SK-N-SH (cell line): ENCODE results near the gene PRRG4. TPM values are rescaled to one million over a fixed set of nuclear protein-coding genes. Genes with fewer than 3 reads are reported as not detected.

Source experiments
- CTCF ChIA-PET: fragments of 300-600, 350-600 bp; formaldehyde crosslinking; extraction: SDS; loops from one replicate; lab custom pipeline; 2021; lab: Yijun Ruan, JAX
- POLR2A ChIA-PET: fragments of 350-600 bp; sonication (Branson Sonifier 250); formaldehyde crosslinking; extraction: SDS; loops from one replicate; lab custom pipeline; 2020; ENCODE audit warnings: antibody characterized with exemption, inconsistent platforms; lab: Yijun Ruan, JAX
- DNase-seq: peaks from one replicate; pipeline ENCODE4 v3.0.0; 2012
- H2AFZ ChIP-seq: fragments of 200-600 bp; sonication (generic); 2 replicates; pipeline ENCODE4 v1.8.1; 2016; ENCODE audit warnings: antibody characterized with exemption, mild to moderate bottlenecking, low read depth
- H3F3A ChIP-seq: fragments of 200-600 bp; sonication (generic); replicated peaks from 2 replicates; pipeline ENCODE3; 2016; ENCODE audit warnings: antibody characterized with exemption, mild to moderate bottlenecking; ENCODE audit not compliant: insufficient read depth
- H3K27ac ChIP-seq, 2 experiments: fragments of 200-500 bp in 1 of 2; fragments of 200-600 bp in 1 of 2; sonication (Bioruptor generic) in 1 of 2; sonication (generic), shearing (Covaris generic) in 1 of 2; 2 replicates each; pipeline versions ENCODE4 v1.5.1 to v1.6.1; 2014 to 2016; ENCODE audit warnings: low read depth in 2 of 2, inconsistent platforms in 1 of 2, low read length in 1 of 2, mild to moderate bottlenecking in 1 of 2, mixed read lengths in 1 of 2
- H3K27me3 ChIP-seq: fragments of 200-600 bp; sonication (generic), shearing (Covaris generic); 2 replicates; pipeline ENCODE4 v1.6.1; 2016; ENCODE audit warnings: mixed run types; ENCODE audit not compliant: insufficient read depth
- H3K36me3 ChIP-seq, 2 experiments: fragments of 200-500 bp in 1 of 2; fragments of 200-600 bp in 1 of 2; sonication (Bioruptor generic) in 1 of 2; sonication (generic) in 1 of 2; replicated peaks in 1 of 2; 2 replicates each; pipeline versions ENCODE3 to v1.5.1; 2014 to 2016; ENCODE audit warnings: low read length in 1 of 2, mild to moderate bottlenecking in 1 of 2; ENCODE audit not compliant: insufficient read depth in 2 of 2, control insufficient read depth in 1 of 2
- H3K4me1 ChIP-seq, 2 experiments: fragments of 200-500 bp in 1 of 2; fragments of 200-600 bp in 1 of 2; sonication (Bioruptor generic) in 1 of 2; sonication (generic), shearing (Covaris generic) in 1 of 2; 2 replicates each; pipeline versions ENCODE4 v1.5.1 to v1.6.1; 2014 to 2016; ENCODE audit warnings: low read depth in 1 of 2, low read length in 1 of 2, mixed run types in 1 of 2; ENCODE audit not compliant: insufficient read depth in 2 of 2, control insufficient read depth in 1 of 2
- H3K4me2 ChIP-seq: fragments of 200-600 bp; sonication (generic), shearing (Covaris generic); 2 replicates; pipeline ENCODE4 v1.6.1; 2017; ENCODE audit warnings: mixed run types
- H3K4me3 ChIP-seq, 2 experiments: fragments of 200-500 bp in 1 of 2; fragments of 200-600 bp in 1 of 2; sonication (Bioruptor generic) in 1 of 2; sonication (generic), shearing (Covaris generic) in 1 of 2; 2 replicates each; pipeline versions ENCODE4 v1.5.1 to v1.8.1; 2014 to 2016; ENCODE audit warnings: low read depth in 2 of 2, inconsistent platforms in 1 of 2, low read length in 1 of 2, mild to moderate bottlenecking in 1 of 2, mixed read lengths in 1 of 2, moderate library complexity in 1 of 2
- H3K79me2 ChIP-seq: fragments of 200-600 bp; sonication (generic); 2 replicates; pipeline ENCODE4 v1.8.1; 2017; ENCODE audit warnings: mild to moderate bottlenecking; ENCODE audit not compliant: insufficient read depth
- H3K9ac ChIP-seq: fragments of 200-600 bp; sonication (generic); 2 replicates; pipeline ENCODE4 v1.6.1; 2017; ENCODE audit warnings: mixed run types
- H3K9me2 ChIP-seq: fragments of 200-600 bp; sonication (generic); 2 replicates; pipeline ENCODE4 v1.6.1; 2017; ENCODE audit warnings: mixed run types
- H3K9me3 ChIP-seq: fragments of 200-600 bp; sonication (generic); 2 replicates; pipeline ENCODE4 v1.6.1; 2017; ENCODE audit warnings: mixed run types, mild to moderate bottlenecking, moderate library complexity
- H4K20me1 ChIP-seq: fragments of 200-600 bp; sonication (generic); 2 replicates; pipeline ENCODE4 v1.6.1; 2017; ENCODE audit warnings: mild to moderate bottlenecking, mixed run types; ENCODE audit not compliant: insufficient read depth
- JUND ChIP-seq: IDR thresholded peaks from 2 replicates; pipeline ENCODE4 v1.4.0; 2012
- NFIC ChIP-seq: IDR thresholded peaks from 2 replicates; pipeline ENCODE4 v1.4.0; 2012; ENCODE audit warnings: borderline replicate concordance
- SMC3 ChIP-seq: IDR thresholded peaks from 2 replicates; pipeline ENCODE4 v1.6.1; 2012; ENCODE audit warnings: low read depth, low read length, improper control_type of control experiment
- WGBS: methylation state at CpG from one replicate; pipeline ENCODE4 v1.1.6; 2017; ENCODE audit warnings: low lambda C conversion rate; 5-methylcytosine and 5-hydroxymethylcytosine counted together
- polyA plus RNA-seq, 3 experiments: library from polyadenylated mRNA; depleted of rRNA; stranded (reverse); fragments of >200 nt; gene quantifications; 2 replicates each; pipeline ENCODE4 v1.2.3, GENCODE V29; 2012
- TF ChIP-seq, protein P1 (sequence below): fragments of 200-600 bp; sonication (generic); IDR thresholded peaks from 2 replicates; pipeline ENCODE4 v1.6.1; 2017; ENCODE audit warnings: antibody characterized with exemption, mild to moderate bottlenecking, moderate library complexity
- TF ChIP-seq, protein P2 (sequence below): IDR thresholded peaks from 2 replicates; pipeline ENCODE4 v1.4.0; 2012; ENCODE audit warnings: low read depth
- TF ChIP-seq, protein P3 (sequence below): IDR thresholded peaks from 2 replicates; pipeline ENCODE4 v1.6.1; 2012; ENCODE audit warnings: mild to moderate bottlenecking, low read depth, low read length, moderate library complexity
- TF ChIP-seq, protein P4 (sequence below): IDR thresholded peaks from 2 replicates; pipeline ENCODE4 v1.4.0; 2012; ENCODE audit warnings: low read depth, borderline replicate concordance

PRRG4 gene
- polyA plus RNA-seq, 1 of the 3 experiments (the other 2 are of a cell fraction), result 0.21 TPM

DNA sequence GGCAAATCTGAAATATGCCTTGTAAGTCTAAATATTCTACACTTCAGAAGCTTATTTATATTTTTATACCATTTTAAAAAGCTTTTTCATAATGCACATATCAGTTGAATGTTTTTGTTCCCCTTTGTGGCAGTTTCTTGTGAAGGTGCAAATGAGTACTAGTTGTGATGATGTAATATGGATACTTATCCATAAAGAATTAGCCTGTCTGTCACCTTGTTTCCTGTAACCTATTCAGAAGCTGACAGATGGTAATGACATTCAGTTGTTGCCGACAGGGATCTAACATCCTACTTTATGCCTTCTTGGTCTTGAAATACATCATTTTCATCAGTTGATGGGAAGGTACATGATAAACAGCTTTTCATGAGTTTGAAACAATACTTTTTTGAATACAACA lies 65.7 kb downstream of the PRRG4 start (continued):
- TF ChIP-seq, protein P1, sequence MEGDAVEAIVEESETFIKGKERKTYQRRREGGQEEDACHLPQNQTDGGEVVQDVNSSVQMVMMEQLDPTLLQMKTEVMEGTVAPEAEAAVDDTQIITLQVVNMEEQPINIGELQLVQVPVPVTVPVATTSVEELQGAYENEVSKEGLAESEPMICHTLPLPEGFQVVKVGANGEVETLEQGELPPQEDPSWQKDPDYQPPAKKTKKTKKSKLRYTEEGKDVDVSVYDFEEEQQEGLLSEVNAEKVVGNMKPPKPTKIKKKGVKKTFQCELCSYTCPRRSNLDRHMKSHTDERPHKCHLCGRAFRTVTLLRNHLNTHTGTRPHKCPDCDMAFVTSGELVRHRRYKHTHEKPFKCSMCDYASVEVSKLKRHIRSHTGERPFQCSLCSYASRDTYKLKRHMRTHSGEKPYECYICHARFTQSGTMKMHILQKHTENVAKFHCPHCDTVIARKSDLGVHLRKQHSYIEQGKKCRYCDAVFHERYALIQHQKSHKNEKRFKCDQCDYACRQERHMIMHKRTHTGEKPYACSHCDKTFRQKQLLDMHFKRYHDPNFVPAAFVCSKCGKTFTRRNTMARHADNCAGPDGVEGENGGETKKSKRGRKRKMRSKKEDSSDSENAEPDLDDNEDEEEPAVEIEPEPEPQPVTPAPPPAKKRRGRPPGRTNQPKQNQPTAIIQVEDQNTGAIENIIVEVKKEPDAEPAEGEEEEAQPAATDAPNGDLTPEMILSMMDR, result no peak
- TF ChIP-seq, all 33 proteins: peak for 0

DNA sequence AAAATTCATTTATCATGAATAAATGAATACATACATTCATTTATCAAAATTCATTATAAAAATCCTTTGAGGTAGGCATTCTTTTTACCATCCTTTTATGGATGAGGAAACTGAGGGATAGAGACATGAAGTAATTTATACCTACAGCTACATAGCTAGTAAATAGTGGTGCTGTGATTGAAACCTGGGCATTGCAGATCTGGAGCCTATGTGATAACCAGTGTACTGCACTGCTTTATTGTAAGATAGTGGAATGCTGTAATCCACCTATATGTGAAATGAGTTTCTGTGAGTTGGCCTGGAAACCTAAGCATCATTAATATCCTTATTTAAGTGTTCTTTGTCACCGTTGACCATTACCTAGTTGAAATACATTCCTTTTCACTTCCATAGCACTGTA lies 67.4 kb downstream of the PRRG4 start:
- H3K4me3 ChIP-seq, result no peak overlapping the region
- CTCF ChIA-PET, result no interaction called here
- H3K27ac ChIP-seq, result no peak overlapping the region
- peaks cover 90% of the 10 kb centered on the region for H3K79me2 ChIP-seq
- H3F3A ChIP-seq, result peaks cover 8% of the 10 kb centered on the region
- no peak overlapping the region for H2AFZ ChIP-seq
- TF ChIP-seq, protein P1, result no peak
- TF ChIP-seq, protein P2, sequence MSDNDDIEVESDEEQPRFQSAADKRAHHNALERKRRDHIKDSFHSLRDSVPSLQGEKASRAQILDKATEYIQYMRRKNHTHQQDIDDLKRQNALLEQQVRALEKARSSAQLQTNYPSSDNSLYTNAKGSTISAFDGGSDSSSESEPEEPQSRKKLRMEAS, result no peak
- TF ChIP-seq NFIC, result no peak
- no peak for TF ChIP-seq SMC3
- TF ChIP-seq, protein P3, sequence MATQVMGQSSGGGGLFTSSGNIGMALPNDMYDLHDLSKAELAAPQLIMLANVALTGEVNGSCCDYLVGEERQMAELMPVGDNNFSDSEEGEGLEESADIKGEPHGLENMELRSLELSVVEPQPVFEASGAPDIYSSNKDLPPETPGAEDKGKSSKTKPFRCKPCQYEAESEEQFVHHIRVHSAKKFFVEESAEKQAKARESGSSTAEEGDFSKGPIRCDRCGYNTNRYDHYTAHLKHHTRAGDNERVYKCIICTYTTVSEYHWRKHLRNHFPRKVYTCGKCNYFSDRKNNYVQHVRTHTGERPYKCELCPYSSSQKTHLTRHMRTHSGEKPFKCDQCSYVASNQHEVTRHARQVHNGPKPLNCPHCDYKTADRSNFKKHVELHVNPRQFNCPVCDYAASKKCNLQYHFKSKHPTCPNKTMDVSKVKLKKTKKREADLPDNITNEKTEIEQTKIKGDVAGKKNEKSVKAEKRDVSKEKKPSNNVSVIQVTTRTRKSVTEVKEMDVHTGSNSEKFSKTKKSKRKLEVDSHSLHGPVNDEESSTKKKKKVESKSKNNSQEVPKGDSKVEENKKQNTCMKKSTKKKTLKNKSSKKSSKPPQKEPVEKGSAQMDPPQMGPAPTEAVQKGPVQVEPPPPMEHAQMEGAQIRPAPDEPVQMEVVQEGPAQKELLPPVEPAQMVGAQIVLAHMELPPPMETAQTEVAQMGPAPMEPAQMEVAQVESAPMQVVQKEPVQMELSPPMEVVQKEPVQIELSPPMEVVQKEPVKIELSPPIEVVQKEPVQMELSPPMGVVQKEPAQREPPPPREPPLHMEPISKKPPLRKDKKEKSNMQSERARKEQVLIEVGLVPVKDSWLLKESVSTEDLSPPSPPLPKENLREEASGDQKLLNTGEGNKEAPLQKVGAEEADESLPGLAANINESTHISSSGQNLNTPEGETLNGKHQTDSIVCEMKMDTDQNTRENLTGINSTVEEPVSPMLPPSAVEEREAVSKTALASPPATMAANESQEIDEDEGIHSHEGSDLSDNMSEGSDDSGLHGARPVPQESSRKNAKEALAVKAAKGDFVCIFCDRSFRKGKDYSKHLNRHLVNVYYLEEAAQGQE, result no peak
- TF ChIP-seq JUND, result no peak
- TF ChIP-seq, protein P4, sequence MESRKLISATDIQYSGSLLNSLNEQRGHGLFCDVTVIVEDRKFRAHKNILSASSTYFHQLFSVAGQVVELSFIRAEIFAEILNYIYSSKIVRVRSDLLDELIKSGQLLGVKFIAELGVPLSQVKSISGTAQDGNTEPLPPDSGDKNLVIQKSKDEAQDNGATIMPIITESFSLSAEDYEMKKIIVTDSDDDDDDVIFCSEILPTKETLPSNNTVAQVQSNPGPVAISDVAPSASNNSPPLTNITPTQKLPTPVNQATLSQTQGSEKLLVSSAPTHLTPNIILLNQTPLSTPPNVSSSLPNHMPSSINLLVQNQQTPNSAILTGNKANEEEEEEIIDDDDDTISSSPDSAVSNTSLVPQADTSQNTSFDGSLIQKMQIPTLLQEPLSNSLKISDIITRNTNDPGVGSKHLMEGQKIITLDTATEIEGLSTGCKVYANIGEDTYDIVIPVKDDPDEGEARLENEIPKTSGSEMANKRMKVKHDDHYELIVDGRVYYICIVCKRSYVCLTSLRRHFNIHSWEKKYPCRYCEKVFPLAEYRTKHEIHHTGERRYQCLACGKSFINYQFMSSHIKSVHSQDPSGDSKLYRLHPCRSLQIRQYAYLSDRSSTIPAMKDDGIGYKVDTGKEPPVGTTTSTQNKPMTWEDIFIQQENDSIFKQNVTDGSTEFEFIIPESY, result no peak
- TF ChIP-seq, all 33 proteins: peak for 0
- WGBS, result 100% methylated on average over 1 of the region's 1 CpG
- POLR2A ChIA-PET, result no interaction called here
- no peak for DNase-seq
- Histone ChIP-seq H3K9me3 (no peaks in the 10 kb centered on the region), H4K20me1 (peaks cover 48% of the 10 kb centered on the region), H3K4me1 (peaks cover 9 to 14% of the 10 kb centered on the region in 2 experiments; a peak in 2 of 4 replicates), H3K4me2 (no peak overlapping the region), H3K27me3 (no peaks in the 10 kb centered on the region), H3K9me2 (no peaks in the 10 kb centered on the region), H3K9ac (no peak overlapping the region), H3K36me3 (peaks cover 0 to 4% of the 10 kb centered on the region in 2 experiments)
